HG03439 (cell line): ENCODE results near the gene CLRN3.

Experiments
- ATAC-seq: cut with Tn5 transposase; IDR thresholded peaks from one replicate; pipeline ENCODE4 v1.9.1; 2021; ENCODE audit warnings: mild to moderate bottlenecking, moderate library complexity; ENCODE audit not compliant: unreplicated experiment

CLRN3 gene

DNA sequence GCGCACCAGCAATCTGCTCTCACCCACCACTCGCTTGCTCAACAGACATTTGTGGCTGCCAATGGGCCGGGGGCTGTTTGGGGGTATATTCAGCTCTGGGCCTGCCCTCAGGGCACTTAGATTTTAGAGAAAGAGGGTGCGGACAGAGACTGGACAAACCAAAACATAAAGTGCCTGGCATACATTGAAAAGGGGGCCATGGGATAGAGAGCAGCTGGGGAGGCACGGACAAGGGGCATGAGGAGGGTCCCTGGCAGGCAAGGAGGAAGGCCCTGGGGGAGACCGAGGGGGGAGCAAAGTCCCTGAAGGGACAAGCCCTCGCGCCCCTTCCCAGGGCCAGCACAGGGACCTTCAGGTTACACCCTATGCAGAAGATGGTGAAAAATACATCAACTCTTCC is 43.5 kb downstream of the CLRN3 start:
- ATAC-seq = no peak

DNA sequence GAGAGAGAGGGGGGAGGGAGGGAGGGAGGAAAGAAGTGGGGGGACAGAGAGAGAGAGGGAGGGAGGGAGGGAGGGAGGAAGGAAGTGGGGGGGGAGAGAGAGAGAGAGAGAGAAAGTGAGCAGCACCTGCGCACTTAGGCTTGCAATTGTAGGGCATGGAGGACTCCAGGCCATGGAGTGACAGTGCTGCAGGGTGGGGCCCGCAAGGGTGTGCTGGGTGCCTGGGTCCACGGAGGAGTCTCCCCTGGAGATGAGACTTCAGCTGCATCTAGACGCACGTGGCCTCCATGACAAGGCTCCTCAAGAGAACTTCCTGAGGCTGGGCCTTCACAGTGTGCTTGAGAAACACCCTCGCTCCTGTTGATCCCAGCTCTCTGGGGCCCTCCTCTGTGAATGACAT is 44.5 kb downstream of the CLRN3 start:
- ATAC-seq = no peak

- ATAC-seq = no peak
Observed at GRCh38 chr10:127845756-127846155, 47.0 kb downstream of the CLRN3 start.

- ATAC-seq = no peak
Observed at GRCh38 chr10:127840884-127841283, 51.9 kb downstream of the CLRN3 start.

DNA sequence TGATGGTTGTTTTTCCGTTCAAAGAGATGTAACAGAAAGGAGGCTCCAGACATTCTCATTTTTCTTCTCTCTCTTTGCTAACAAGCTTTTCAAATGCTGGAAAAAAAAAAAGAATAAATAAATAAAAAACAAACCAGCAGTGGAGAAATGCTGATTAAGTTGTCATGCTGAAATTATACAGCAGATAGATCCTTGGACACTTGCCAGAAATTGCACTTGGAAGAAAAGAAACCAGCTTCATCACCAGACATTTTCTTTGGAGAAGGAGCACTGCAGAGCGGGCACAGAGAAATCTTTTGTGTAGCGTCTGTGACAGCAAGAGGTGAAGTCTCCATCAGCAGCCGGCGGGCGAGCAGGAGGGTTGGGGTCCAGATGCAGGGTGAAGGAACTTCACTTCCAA is 55.8 kb downstream of the CLRN3 start:
- ATAC-seq = no peak

DNA sequence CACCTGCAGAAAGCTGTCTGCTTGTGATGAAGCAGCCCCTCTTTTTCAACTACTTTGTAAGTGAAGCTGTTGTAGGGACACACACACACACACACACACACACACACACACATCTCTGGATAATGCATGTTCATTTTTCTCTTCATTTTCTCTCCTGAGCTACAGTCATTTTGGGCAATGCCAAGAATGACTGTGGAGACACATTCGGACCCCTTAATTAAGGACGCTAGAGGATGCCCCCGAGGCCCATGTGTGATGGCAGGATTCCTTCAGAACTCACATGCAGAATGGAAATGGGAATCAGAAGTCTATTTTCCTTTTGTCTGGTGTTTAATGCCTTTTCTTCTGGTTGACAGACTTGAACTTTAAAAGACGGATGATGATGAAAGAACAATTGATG is 56.6 kb downstream of the CLRN3 start:
- no peak for ATAC-seq

DNA sequence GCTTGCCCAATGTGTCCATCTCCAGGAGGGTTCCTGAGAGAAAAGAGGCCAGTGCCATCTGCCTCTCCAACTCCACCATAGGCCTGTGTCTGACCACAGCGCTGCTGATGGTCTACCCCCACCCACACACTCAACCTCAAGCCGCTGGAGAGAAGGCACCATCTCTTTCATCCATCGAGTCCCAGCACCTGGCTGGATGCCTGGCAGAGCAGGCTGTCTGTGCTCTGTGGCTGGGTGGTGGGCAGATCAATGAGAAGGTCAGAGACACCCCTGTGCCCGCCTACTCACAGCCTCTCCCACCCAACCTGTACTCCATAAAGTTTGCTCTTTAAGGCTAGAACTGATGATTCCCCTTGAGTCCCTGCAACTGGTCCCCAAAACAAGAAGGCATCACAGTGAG is 58.0 kb downstream of the CLRN3 start:
- ATAC-seq = no peak

- no peak for ATAC-seq
Observed at GRCh38 chr10:127834221-127834620, 58.5 kb downstream of the CLRN3 start.

- ATAC-seq = no peak
Observed at GRCh38 chr10:127833804-127834203, 58.9 kb downstream of the CLRN3 start.

DNA sequence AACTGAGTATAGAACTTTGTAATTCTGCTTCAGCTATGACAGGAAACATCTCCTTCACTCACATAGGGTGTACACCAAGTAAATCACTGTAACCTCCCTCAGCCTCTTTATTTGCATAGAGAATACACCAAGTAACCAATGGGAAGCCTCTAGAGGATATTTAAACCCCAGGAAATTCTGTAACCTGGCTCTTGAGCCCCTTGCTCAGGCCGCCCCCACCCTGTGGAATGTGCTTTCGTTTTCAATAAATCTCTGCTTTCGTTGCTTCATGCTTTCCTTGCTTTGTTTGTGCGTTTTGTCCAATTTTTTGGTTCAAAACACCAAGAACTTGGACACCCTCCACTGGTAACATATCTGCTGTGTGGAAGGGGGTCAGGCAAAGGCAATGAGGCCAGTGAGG is 60.2 kb downstream of the CLRN3 start:
- no peak for ATAC-seq

DNA sequence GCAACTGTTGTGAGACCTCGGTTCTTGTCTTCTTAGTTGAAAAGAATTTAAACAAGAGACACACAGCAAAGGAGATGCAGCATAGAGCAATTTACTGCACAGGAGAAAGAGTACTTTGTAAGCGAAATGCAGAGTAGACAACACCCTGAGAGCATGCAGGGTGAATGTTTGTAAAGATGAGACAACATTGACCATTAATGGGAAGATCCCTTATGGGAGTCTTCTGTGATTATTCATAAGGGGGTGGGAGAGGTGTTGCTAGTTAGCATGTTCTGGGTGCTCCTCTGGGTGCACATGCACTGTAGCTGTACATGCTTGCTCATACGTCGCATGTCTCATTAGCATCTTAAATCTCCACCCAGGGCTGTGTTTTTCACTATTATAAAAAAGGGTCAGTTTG is 62.3 kb downstream of the CLRN3 start:
- ATAC-seq = no peak
